ENCODE data around the gene SLC37A1. TPM values are rescaled to one million over a fixed set of nuclear protein-coding genes. Genes with fewer than 3 reads are reported as not detected.

SLC37A1 gene
- total and polyA plus RNA-seq, 9 of the 15 experiments (the other 6 are each of a cell fraction or from before 2014, with no cell fraction given) = 0.06 to 3.4 (median 0.40) TPM

DNA sequence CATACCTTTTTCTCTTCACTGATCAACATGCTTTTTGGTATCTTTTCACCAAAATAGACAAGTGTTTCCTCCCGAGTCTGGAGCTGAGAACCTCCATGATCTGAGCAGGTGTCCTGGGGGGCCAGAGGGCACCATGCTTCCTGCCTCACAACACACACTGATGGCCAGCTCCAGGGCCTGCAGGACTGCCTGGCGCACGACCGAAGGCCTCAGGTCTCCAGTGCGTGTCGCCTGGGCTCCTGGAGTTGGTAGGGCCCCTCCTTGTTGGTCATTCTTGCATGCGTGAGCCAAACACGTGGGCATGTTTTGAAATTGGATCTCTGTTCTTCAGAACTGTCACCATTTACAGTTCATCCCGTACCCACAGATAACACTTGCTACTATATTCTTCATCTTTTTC, 64.4 kb downstream of the SLC37A1 start:
- H3K9me3 ChIP-seq (replicated peaks; ENCODE audit: control insufficient read depth, insufficient read depth, low read depth, low read length) = peaks cover 8% of the 10 kb centered on the region; the same call in 1 of the 2 replicates
- H3K9me1 ChIP-seq (ENCODE audit: control insufficient read depth, insufficient read depth, low read length) = no peaks in the 10 kb centered on the region
- FAIRE-seq (no peak), ATAC-seq (no peak), DNase-seq (ENCODE audit: extremely low read depth in 1 of 4, low spot score in 3 of 4) (no peak)
- peaks cover 40 to 64% of the 10 kb centered on the region in 2 experiments for H3K27me3 ChIP-seq (ENCODE audit: control insufficient read depth in 2 of 2, insufficient read depth in 2 of 2, low read length in 2 of 2)
- POLR2A ChIA-PET = interaction anchor here (0.6 to 1.9 kb wide), 3 partner anchors 10 to 32 kb away, joined by 3 to 7 read pairs (median 7); no protein-coding TSS in a partner anchor
- no peak overlapping the region for H3K4me3 ChIP-seq
- intact Hi-C loops (cut with micrococcal nuclease) = loop anchor here (10.0 kb wide), 1 partner anchor 53 kb away; no protein-coding TSS in a partner anchor
- WGBS (ENCODE audit: insufficient coverage, low coverage, missing lambda C conversion rate) = under 1% methylated on average over 9 of the region's 9 CpGs
- no peaks in the 10 kb centered on the region for H4K20me1 ChIP-seq (replicated peaks; ENCODE audit: control insufficient read depth, insufficient read depth, low read length)
- TF ChIP-seq, protein P1, sequence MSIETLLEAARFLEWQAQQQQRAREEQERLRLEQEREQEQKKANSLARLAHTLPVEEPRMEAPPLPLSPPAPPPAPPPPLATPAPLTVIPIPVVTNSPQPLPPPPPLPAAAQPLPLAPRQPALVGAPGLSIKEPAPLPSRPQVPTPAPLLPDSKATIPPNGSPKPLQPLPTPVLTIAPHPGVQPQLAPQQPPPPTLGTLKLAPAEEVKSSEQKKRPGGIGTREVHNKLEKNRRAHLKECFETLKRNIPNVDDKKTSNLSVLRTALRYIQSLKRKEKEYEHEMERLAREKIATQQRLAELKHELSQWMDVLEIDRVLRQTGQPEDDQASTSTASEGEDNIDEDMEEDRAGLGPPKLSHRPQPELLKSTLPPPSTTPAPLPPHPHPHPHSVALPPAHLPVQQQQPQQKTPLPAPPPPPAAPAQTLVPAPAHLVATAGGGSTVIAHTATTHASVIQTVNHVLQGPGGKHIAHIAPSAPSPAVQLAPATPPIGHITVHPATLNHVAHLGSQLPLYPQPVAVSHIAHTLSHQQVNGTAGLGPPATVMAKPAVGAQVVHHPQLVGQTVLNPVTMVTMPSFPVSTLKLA (conservative IDR thresholded peaks at IDR 0.05) = peak in 1 of 2 experiments; percentile 51; a peak in 1 of 4 replicates
- TF ChIP-seq, protein P2, sequence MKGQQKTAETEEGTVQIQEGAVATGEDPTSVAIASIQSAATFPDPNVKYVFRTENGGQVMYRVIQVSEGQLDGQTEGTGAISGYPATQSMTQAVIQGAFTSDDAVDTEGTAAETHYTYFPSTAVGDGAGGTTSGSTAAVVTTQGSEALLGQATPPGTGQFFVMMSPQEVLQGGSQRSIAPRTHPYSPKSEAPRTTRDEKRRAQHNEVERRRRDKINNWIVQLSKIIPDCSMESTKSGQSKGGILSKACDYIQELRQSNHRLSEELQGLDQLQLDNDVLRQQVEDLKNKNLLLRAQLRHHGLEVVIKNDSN (CRISPR knock-in tag; IDR thresholded peaks at IDR 0.05) = peak; percentile 26; the same call in 1 of the 2 replicates
- TF ChIP-seq, protein P3, sequence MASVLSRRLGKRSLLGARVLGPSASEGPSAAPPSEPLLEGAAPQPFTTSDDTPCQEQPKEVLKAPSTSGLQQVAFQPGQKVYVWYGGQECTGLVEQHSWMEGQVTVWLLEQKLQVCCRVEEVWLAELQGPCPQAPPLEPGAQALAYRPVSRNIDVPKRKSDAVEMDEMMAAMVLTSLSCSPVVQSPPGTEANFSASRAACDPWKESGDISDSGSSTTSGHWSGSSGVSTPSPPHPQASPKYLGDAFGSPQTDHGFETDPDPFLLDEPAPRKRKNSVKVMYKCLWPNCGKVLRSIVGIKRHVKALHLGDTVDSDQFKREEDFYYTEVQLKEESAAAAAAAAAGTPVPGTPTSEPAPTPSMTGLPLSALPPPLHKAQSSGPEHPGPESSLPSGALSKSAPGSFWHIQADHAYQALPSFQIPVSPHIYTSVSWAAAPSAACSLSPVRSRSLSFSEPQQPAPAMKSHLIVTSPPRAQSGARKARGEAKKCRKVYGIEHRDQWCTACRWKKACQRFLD (CRISPR knock-in tag; IDR thresholded peaks at IDR 0.05) = no peak
- H3K4me1 ChIP-seq (replicated peaks in 1 of 2; ENCODE audit: control insufficient read depth in 2 of 2, insufficient read depth in 2 of 2, low read length in 2 of 2) = peaks cover 0 to 6% of the 10 kb centered on the region in 2 experiments; a peak in 1 of 5 replicates
- in situ Hi-C loops (cut with MboI) = no loop called here
- no peaks in the 10 kb centered on the region for H3K36me3 ChIP-seq (ENCODE audit: control insufficient read depth, insufficient read depth, low read length)
- H2AFZ ChIP-seq (ENCODE audit: low read depth, low read length) = no peak overlapping the region
- CTCF ChIA-PET (ENCODE audit: low intra/inter-chr PET ratio) = no interaction called here
- H3K9ac ChIP-seq (ENCODE audit: insufficient read depth in 1 of 2, low read depth in 2 of 2, low read length in 2 of 2) = no peak overlapping the region
- no peak overlapping the region for H3K4me2 ChIP-seq (ENCODE audit: insufficient read depth, low read length)
- BruUV-seq (replicated peaks) = no TSS peak
- H3K27ac ChIP-seq (ENCODE audit: extremely low read depth, low read depth, low read length) = no peak overlapping the region
- H3K79me2 ChIP-seq (ENCODE audit: control insufficient read depth, insufficient read depth, low read length) = no peaks in the 10 kb centered on the region

Measured in K562 (cell line).